B cell (primary cell): ENCODE data around the gene MMP2.

Source experiments
- CTCF ChIP-seq: fragments of 200-600 bp; IDR thresholded peaks from one replicate; pipeline ENCODE4 v1.8.0; 2022; ENCODE audit warnings: antibody characterized with exemption, mild to moderate bottlenecking
- EZH2 ChIP-seq: IDR thresholded peaks from 2 replicates; pipeline ENCODE4 v1.6.1; 2012; ENCODE audit warnings: borderline replicate concordance, low read depth, mild to moderate bottlenecking, moderate library complexity, low read length; ENCODE audit not compliant: insufficient read depth, poor library complexity, severe bottlenecking

- TF ChIP-seq CTCF = no peak
- no peak for TF ChIP-seq EZH2
These were observed 40.7 kb upstream of the MMP2 start for GRCh38 chr16:55438281-55438680.
